ENCODE data around the gene KAT6B.

GRCh38 chr10:74993649-74994048 is 167.2 kb downstream of the KAT6B start:
- no peak for TF ChIP-seq CTCF (IDR thresholded peaks at IDR 0.05)
- TF ChIP-seq POLR2AphosphoS5 (IDR thresholded peaks at IDR 0.05), result no peak
- no peak for TF ChIP-seq POLR2A (IDR thresholded peaks at IDR 0.05)
- no peak for TF ChIP-seq EP300 (IDR thresholded peaks at IDR 0.05)
